HEK293 (cell line): ENCODE measurements around the gene CIDEB.

Experiments
- CTCF ChIP-seq: fragments of 450-650 bp; formaldehyde crosslinking; IDR thresholded peaks from 2 replicates; pipeline ENCODE4 v1.5.1; 2016; ENCODE audit warnings: missing biosample characterization, missing genetic modification characterization
- GLI2 ChIP-seq: fragments of 450-650 bp; formaldehyde crosslinking; IDR thresholded peaks from 2 replicates; pipeline ENCODE4; 2017; ENCODE audit warnings: missing biosample characterization, missing genetic modification characterization, low read depth, borderline replicate concordance
- GLI4 ChIP-seq: fragments of 450-650 bp; formaldehyde crosslinking; IDR thresholded peaks from 2 replicates; pipeline ENCODE4 v1.5.1; 2016; ENCODE audit warnings: missing biosample characterization, missing genetic modification characterization
- REST ChIP-seq: fragments of 450-650 bp; formaldehyde crosslinking; IDR thresholded peaks from 2 replicates; pipeline ENCODE4 v1.5.1; 2016; ENCODE audit warnings: missing biosample characterization, missing genetic modification characterization
- ZFHX2 ChIP-seq: fragments of 450-650 bp; formaldehyde crosslinking; conservative IDR thresholded peaks from 2 replicates; pipeline ENCODE4 v1.5.1; 2016; ENCODE audit warnings: missing biosample characterization, missing genetic modification characterization
- ZNF138 ChIP-seq: fragments of 450-650 bp; formaldehyde crosslinking; IDR thresholded peaks from 2 replicates; pipeline ENCODE4 v1.5.1; 2016; ENCODE audit warnings: missing biosample characterization, missing genetic modification characterization, borderline replicate concordance
- ZNF174 ChIP-seq: fragments of 450-650 bp; formaldehyde crosslinking; IDR thresholded peaks from 2 replicates; pipeline ENCODE4 v1.5.0; 2017; ENCODE audit warnings: missing biosample characterization, mild to moderate bottlenecking, missing genetic modification characterization
- ZNF184 ChIP-seq: fragments of 450-650 bp; IDR thresholded peaks from 2 replicates; pipeline ENCODE4 v1.5.1; 2018; ENCODE audit warnings: missing biosample characterization, mild to moderate bottlenecking, missing genetic modification characterization
- ZNF449 ChIP-seq: fragments of 450-650 bp; formaldehyde crosslinking; IDR thresholded peaks from 2 replicates; pipeline ENCODE4 v1.5.1; 2017; ENCODE audit warnings: missing biosample characterization, mild to moderate bottlenecking, missing genetic modification characterization, moderate library complexity
- ZNF561 ChIP-seq: fragments of 450-650 bp; IDR thresholded peaks from 2 replicates; pipeline ENCODE4 v1.5.1; 2018; ENCODE audit warnings: missing biosample characterization, missing genetic modification characterization, borderline replicate concordance
- TF ChIP-seq, protein P1 (sequence below): fragments of 450-650 bp; formaldehyde crosslinking; IDR thresholded peaks from 2 replicates; pipeline ENCODE4 v1.5.1; 2016; ENCODE audit warnings: missing biosample characterization, missing genetic modification characterization
- TF ChIP-seq, protein P2 (sequence below): fragments of 450-650 bp; formaldehyde crosslinking; IDR thresholded peaks from 2 replicates; pipeline ENCODE4 v1.5.1; 2016; ENCODE audit warnings: missing biosample characterization, missing genetic modification characterization

GRCh38 chr14:24269910-24270536, 37.8 kb downstream of the CIDEB start:
- TF ChIP-seq ZNF184 (tag by site-specific recombination): no peak
- no peak for TF ChIP-seq ZNF174 (tag by site-specific recombination)
- no peak for TF ChIP-seq ZNF138 (tag by site-specific recombination)
- no peak for TF ChIP-seq ZFHX2 (tag by site-specific recombination)
- TF ChIP-seq, protein P1, sequence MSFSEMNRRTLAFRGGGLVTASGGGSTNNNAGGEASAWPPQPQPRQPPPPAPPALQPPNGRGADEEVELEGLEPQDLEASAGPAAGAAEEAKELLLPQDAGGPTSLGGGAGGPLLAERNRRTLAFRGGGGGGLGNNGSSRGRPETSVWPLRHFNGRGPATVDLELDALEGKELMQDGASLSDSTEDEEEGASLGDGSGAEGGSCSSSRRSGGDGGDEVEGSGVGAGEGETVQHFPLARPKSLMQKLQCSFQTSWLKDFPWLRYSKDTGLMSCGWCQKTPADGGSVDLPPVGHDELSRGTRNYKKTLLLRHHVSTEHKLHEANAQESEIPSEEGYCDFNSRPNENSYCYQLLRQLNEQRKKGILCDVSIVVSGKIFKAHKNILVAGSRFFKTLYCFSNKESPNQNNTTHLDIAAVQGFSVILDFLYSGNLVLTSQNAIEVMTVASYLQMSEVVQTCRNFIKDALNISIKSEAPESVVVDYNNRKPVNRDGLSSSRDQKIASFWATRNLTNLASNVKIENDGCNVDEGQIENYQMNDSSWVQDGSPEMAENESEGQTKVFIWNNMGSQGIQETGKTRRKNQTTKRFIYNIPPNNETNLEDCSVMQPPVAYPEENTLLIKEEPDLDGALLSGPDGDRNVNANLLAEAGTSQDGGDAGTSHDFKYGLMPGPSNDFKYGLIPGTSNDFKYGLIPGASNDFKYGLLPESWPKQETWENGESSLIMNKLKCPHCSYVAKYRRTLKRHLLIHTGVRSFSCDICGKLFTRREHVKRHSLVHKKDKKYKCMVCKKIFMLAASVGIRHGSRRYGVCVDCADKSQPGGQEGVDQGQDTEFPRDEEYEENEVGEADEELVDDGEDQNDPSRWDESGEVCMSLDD (tag by site-specific recombination): no peak
- no peak for TF ChIP-seq REST
- no peak for TF ChIP-seq CTCF (tag by site-specific recombination)
- TF ChIP-seq GLI4 (tag by site-specific recombination): no peak
- TF ChIP-seq, protein P2, sequence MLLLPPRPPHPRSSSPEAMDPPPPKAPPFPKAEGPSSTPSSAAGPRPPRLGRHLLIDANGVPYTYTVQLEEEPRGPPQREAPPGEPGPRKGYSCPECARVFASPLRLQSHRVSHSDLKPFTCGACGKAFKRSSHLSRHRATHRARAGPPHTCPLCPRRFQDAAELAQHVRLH (tag by site-specific recombination): no peak
- TF ChIP-seq ZNF561: no peak
- TF ChIP-seq GLI2 (tag by site-specific recombination): no peak
- TF ChIP-seq ZNF449 (tag by site-specific recombination): no peak
